ENCODE measurements around the gene LAMTOR3.

DNA sequence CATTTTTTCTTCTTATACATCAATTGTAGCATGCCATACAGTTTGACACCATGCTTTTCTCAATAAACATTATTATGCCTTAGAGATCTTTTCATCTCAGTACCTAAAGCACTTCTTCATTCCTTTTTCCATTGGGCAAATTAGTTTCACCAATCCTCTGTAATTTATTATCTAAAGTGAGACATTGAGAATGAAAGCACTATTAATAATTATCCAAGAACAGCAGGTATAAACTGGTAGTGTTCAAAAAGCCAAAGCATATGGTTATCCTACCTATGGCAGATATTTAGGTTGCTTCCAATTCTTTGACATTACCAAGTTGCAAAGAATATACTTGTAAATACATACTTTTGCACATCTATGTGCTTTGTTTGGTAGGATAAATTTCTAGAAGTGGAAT, 15.6 kb downstream of the LAMTOR3 start:
- TF ChIP-seq CTCF (conservative IDR thresholded peaks at IDR 0.05; ENCODE audit: low read length) (no peak), EZH2phosphoT487 (IDR thresholded peaks at IDR 0.05; ENCODE audit: borderline replicate concordance) (no peak)
